NCI-H82 (cell line): ENCODE results near the gene TRIM22.
"Not testable (repeated sequence)": the region's sequence is repeated elsewhere in the genome, so short reads cannot be mapped to it uniquely, and the experiment has no call there.

ENCODE experiments used
- DNase-seq: peaks from one replicate; lab custom pipeline; 2025; lab: John Stamatoyannopoulos, UW

TRIM22 gene

DNA sequence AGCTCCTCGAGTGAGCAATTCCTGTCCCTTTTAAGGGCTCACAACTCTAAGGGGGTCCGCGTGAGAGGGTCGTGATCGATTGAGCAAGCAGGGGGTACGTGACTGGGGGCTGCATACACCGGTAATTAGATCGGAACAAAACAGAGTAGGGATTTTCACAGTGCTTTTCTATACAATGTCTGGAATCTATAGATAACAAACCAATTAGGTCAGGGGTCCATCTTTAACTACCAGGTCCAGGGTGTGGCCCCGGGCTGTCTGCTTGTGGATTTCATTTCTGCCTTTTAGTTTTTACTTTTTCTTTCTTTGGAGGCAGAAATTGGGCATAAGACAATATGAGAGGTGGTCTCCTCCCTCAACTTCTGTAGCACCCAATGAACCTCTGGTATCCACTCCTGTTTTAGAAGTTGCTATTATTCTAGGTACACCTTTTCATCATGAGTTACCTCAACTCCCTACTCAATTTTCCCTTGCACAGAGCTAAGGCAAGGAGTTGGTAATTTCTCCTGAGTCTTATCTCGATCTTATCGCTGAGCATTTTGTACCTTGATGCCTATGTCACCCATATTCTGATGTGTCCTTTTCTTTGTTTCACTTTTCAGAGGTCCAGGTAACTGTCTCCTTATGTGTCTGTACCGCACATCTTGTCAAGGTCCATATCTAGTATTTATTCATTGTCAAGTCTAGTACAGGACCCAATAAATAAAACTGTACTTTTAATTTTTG lies 1.8 kb downstream of the TRIM22 start:
- DNase-seq = not testable (repeated sequence)

DNA sequence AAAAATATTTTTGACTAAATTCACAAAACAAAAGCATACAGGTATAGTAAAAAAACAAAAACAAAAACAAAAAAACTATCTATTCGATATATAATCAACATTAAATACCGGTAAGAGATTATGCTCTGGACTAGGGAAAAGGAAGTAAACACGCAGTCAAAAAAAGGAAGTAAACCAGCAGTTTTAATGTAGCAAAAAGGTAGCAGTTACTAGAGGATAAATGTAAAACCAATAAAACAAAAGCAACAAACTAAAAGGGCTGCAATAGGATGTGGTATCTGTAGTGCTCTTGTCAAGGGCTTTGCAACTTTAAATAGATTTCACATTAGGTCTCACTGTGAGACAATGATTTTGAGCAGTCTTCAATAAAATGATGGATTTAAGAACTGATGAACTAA lies 2.4 kb downstream of the TRIM22 start:
- no peak for DNase-seq

- DNase-seq = no peak
These were observed 5.1 kb downstream of the TRIM22 start for GRCh38 chr11:5694642-5695041.

GRCh38 chr11:5695580-5695979 lies 6.0 kb downstream of the TRIM22 start:
- DNase-seq = no peak

GRCh38 chr11:5696210-5696609 lies 6.6 kb downstream of the TRIM22 start:
- DNase-seq = no peak

GRCh38 chr11:5698281-5698680 lies 8.7 kb downstream of the TRIM22 start:
- no peak for DNase-seq

- DNase-seq = no peak
These were observed 10.9 kb downstream of the TRIM22 start for GRCh38 chr11:5700421-5701054.

GRCh38 chr11:5701055-5701577 lies 11.5 kb downstream of the TRIM22 start:
- no peak for DNase-seq

DNA sequence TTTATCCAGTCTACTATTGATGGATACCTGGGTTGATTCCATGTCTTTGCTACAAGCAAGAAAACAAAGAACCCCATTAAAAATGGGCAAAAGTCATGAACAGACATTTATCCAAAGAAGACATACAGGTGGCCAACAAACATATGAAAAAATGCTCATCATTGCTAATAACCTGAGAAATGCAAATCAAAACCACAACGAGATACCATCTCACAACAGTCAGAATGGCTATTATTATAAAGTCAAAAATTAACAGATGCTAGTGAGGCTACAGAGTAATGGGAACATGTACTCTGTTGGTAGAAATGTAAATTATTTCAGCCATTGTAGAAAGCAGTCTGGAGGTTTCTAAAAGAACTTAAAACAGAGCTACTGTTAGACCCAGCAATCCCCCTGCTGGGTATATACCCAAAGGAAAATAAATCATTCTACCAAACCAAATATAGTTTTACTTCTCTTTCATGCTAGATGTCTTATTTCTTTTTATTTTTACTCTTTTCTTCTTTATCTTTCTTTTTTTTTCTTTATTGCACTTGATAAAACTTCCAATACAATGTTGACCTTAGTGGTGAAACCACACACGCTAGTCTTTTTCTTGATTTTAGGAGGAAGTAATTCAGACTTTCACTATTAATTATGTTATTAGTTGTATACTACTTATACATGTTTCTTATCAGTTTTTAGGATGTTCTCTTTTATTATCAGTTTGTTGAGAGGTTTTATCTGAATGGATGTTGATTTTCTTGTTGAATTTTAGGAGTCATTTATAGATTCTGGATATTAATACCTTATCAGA lies 14.3 kb downstream of the TRIM22 start:
- DNase-seq = no peak

DNA sequence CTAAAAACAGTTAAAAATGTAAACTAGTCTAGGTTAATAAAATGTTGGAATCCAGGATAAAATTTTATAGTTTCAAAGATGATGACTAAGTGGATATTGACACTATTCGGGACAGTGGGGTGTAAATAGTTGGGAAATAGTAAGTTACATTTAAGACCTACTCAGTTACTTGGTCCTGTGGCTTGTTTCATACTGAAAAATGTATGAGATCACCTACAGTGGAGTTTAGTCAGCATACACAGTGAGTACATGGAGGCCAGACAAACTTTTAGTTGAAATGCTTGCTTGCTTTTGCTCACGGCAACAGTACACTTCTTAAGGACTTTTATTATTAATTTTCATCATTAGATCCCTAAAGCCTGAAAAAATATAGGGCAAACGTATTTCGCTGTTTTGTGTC lies 16.1 kb downstream of the TRIM22 start:
- no peak for DNase-seq

DNA sequence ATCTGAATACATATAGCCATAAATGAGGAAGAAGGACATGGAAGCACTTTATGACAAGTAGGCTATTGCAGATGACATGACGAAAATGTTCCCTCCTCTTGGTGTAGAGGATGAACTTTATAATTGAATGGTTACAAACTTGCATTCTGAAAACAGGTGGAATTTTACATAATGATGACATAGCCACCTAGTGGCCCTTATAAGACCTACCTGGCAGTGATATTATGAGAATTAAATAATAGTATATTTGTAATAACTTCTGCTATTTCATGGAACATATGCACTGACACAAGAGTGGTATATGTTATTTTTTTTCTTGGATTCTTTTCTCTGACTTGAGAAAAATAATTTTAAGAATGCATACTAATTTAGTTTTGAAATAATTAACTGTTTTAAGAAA lies 22.9 kb downstream of the TRIM22 start:
- DNase-seq = no peak

- no peak for DNase-seq
These were observed 24.1 kb downstream of the TRIM22 start for GRCh38 chr11:5713695-5714094.

DNA sequence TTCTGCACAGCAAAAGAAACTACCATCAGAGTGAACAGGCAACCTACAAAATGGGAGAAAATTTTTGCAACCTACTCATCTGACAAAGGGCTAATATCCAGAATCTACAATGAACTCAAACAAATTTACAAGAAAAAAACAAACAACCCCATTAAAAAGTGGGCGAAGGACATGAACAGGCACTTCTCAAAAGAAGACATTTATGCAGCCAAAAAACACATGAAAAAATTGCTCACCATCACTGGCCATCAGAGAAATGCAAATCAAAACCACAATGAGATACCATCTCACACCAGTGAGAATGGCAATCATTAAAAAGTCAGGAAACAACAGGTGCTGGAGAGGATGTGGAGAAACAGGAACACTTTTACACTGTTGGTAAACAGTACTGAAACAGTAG lies 26.9 kb downstream of the TRIM22 start:
- DNase-seq = not testable (repeated sequence)

DNA sequence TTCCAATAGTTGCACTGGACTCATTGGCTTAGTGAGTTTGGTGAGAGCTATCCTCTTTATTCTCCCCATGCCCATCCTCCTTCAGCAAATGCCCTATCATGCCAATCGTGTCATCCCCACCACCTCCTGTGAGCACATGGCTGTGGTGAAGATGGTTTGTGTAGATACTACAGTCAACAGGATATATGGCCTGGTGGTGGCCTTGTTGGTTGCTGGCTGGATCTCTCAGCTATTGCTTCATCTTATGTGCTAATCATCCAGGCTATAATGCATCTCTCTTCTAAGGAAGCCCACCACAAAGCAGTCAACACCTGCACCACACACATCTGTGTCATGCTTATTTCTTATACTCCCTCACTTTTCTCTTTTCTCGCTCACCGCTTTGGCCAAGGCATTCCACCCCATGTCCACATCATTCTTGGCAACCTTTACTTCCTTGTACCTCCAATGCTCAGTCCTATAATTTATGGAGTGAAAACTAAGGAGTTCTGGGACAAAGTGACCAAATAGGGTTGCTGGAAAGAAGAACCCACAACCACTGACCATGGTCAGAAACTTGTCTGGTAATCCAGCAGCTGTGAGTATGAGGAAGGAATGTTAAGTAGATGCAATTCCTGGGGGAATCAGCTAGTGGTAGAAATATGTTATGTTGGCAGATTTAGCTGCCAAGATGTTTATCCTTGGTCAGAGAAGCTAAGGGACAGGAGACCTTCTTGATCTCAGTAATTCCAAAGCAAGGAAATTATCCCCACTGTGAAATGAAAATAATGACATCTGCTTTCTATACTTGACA lies 30.3 kb downstream of the TRIM22 start:
- DNase-seq = no peak

DNA sequence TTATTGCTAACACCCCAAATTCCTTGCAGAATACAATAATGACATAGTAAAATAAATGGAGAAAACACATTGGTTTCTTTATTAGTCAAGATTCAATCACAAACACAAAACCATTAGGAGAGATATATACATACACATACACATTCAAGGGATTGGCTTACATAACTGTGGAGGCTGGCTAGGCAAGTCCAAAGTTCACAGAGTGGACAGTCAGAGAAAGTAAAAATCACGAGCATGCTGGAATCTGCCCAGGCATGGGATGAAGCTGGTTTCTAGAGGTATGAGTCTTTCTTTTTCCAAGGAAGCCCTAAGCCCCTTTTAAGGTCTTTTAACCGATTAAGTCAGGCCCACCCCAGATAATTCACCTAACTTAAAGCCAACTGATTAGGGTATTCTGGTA lies 33.0 kb downstream of the TRIM22 start:
- no peak for DNase-seq

GRCh38 chr11:5726351-5726750 lies 36.8 kb downstream of the TRIM22 start:
- no peak for DNase-seq

- no peak for DNase-seq
These were observed 38.1 kb downstream of the TRIM22 start for GRCh38 chr11:5727691-5728090.

DNA sequence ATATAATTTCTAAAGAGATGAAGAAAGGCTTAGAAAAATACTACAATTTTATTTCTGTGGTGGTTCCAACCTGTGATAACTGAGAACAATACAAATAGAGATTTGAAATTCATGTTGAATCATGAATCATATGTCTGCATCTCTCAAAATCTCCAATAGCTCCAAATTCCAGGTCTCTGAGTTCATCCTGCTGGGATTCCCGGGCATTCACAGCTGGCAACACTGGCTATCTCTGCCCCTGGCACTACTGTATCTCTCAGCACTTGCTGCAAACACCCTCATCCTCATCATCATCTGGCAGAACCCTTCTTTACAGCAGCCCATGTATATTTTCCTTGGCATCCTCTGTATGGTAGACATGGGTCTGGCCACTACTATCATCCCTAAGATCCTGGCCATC lies 46.8 kb downstream of the TRIM22 start, which contains the start of gene OR56B1:
OR56B1 (plus strand) TSS at position 53 of the 400 bp plus-strand sequence; CDS start at position 122, 69 bp downstream.
- no peak for DNase-seq

DNA sequence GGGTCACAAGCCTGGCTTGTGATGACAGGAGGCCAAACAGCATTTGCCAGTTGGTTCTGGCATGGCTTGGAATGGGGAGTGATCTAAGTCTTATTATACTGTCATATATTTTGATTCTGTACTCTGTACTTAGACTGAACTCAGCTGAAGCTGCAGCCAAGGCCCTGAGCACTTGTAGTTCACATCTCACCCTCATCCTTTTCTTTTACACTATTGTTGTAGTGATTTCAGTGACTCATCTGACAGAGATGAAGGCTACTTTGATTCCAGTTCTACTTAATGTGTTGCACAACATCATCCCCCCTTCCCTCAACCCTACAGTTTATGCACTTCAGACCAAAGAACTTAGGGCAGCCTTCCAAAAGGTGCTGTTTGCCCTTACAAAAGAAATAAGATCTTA lies 47.5 kb downstream of the TRIM22 start:
- no peak for DNase-seq

DNA sequence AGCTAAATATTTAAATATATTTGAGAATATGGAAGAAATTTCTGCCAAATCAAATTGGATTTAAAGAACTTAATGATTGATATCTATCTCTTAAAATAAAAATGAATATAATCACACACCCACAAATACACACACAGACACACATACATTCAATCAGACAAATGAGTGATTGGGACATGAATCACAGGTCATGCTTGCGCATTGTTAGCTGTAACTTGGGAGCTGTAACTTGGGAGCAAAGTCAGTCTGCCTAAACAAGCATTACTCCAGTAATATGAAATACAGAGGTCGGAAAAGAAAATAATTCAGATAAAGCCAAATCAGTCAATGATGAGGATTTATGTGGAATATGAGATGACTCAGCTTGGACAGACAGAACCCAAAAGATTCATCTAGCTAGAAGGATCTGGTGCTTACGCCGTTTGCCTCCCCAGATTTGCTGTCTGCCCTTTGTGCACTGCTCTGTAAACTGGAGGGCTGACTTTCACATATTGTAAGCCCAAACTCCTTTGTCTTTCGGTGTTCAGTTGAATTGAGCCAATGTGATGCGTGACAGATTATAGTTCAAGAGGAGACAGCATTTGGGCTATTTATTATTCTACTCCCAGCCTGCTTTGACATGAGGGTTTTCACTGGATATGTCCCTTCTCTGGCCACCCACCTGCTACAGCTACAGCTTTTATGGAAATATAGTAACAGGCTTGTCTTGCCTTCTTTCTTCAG lies 48.2 kb downstream of the TRIM22 start:
- no peak for DNase-seq

DNA sequence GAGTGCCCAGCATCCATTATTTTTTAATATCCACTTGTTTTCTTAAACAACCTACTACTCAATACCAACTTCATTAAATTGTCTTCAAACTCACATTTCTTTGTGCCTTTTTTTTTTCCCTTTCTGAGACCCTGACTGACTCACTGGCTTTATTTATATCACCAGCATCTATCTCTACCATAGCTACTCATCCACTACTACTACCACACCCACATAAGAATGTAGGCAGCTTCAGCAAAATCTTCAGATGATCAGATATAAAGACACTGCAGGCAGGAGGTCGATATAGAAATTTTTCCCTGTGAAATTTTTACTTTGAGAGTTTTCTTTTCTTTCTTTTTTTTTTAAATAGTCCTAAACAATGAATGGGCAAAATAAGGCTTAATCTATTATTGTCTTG lies 48.8 kb downstream of the TRIM22 start:
- no peak for DNase-seq
